H1 (cell line): ENCODE measurements around the gene RGS7BP. TPM values are rescaled to one million over a fixed set of nuclear protein-coding genes. Genes with fewer than 3 reads are reported as not detected.

Experiments
- EGR1 ChIP-seq: IDR thresholded peaks from 2 replicates; pipeline ENCODE4 v1.6.1; 2011; ENCODE audit warnings: low read depth, low read length, borderline replicate concordance
- RAD21 ChIP-seq, 2 experiments: IDR thresholded peaks in 1 of 2; conservative IDR thresholded peaks in 1 of 2; 2 replicates each; pipeline ENCODE4 v1.6.1; 2011; ENCODE audit warnings: low read depth in 2 of 2, low read length in 2 of 2, improper control_type of control experiment in 1 of 2, inconsistent platforms in 1 of 2, mild to moderate bottlenecking in 1 of 2, moderate library complexity in 1 of 2
- SUZ12 ChIP-seq: fragments of 200-600 bp; sonication (generic); IDR thresholded peaks from 2 replicates; pipeline ENCODE4 v1.6.1; 2012; ENCODE audit warnings: mild to moderate bottlenecking, inconsistent platforms, low read length, moderate library complexity, mixed read lengths
- polyA plus RNA-seq, 7 experiments: library from polyadenylated mRNA; depleted of rRNA in 3 of 7; stranded (reverse) in 5 of 7; unstranded in 2 of 7; fragments of >200 nt in 5 of 7; fragments of 200-250 nt in 2 of 7; gene quantifications; 1 replicate in 5 of 7; 2 replicates in 1 of 7; 4 replicates in 1 of 7; pipeline versions ENCODE4 v1.2.1 to v1.2.3, GENCODE V29; 2011 to 2013; ENCODE audit warnings: missing spikeins in 2 of 7, mixed read lengths in 2 of 7
- total RNA-seq: library from RNA; stranded (reverse); fragmentation: NEBNext Ultra II Directional; extraction: Animal tissue kit (Norgen Biotek cat#: 25700); gene quantifications from 2 replicates; pipeline ENCODE4 v1.2.1, GENCODE V29; 2021

Gene RGS7BP
- total and polyA plus RNA-seq, 2 of the 8 experiments (the other 6 are each of a cell fraction or from before 2014, with no cell fraction given) = 0.65 to 2.3 TPM

GRCh38 chr5:64595031-64595855 lies 89.4 kb downstream of the RGS7BP start (continued):
- TF ChIP-seq RAD21 (IDR thresholded peaks at IDR 0.05 in 1 of 2, conservative IDR thresholded peaks at IDR 0.05 in 1 of 2; ENCODE audit: low read depth in 2 of 2, low read length in 2 of 2) (peak; percentile 77 to 82), SUZ12 (no peak), EGR1 (no peak)
- TF ChIP-seq, all 59 proteins: peak for 2
